MM.1S (cell line): ENCODE data around the gene CDC42.

ENCODE experiments used
- DNase-seq: peaks from one replicate; pipeline ENCODE4 v3.0.0-alpha.2; 2015
- H2AFZ ChIP-seq: fragments of 300-600 bp; sonication (generic); 2 replicates; pipeline ENCODE4 v1.6.0; 2016; ENCODE audit warnings: antibody characterized with exemption, low read length
- H3F3A ChIP-seq: fragments of 300-600 bp; sonication (generic); 2 replicates; pipeline ENCODE4 v1.6.1; 2016; ENCODE audit warnings: mild to moderate bottlenecking, antibody characterized with exemption, low read length, moderate library complexity, mixed read lengths; ENCODE audit not compliant: insufficient read depth
- H3K27ac ChIP-seq: fragments of 300-600 bp; sonication (generic); 2 replicates; pipeline ENCODE4 v1.5.1; 2016; ENCODE audit warnings: mild to moderate bottlenecking, low read length
- H3K27me3 ChIP-seq: fragments of 300-600 bp; sonication (generic); replicated peaks from 2 replicates; pipeline ENCODE4 v1.6.0; 2016; ENCODE audit warnings: low read length; ENCODE audit not compliant: insufficient read depth
- H3K36me3 ChIP-seq: fragments of 300-600 bp; sonication (generic); replicated peaks from 2 replicates; pipeline ENCODE4 v1.6.1; 2016; ENCODE audit warnings: mild to moderate bottlenecking, low read length, mixed read lengths; ENCODE audit not compliant: insufficient read depth
- H3K4me1 ChIP-seq: fragments of 300-600 bp; sonication (generic); 2 replicates; pipeline ENCODE4 v1.6.1; 2016; ENCODE audit warnings: low read length, mixed read lengths
- H3K4me2 ChIP-seq: fragments of 300-600 bp; sonication (generic); 2 replicates; pipeline ENCODE4 v1.6.0; 2016; ENCODE audit warnings: low read depth, low read length
- H3K4me3 ChIP-seq: fragments of 300-600 bp; sonication (generic); 2 replicates; pipeline ENCODE4 v1.5.1; 2016; ENCODE audit warnings: low read length, mixed read lengths
- H3K79me2 ChIP-seq: fragments of 300-600 bp; sonication (generic); 2 replicates; pipeline ENCODE4 v1.6.1; 2016; ENCODE audit warnings: mixed run types, low read length, mixed read lengths
- H3K9ac ChIP-seq: fragments of 300-600 bp; sonication (generic); 2 replicates; pipeline ENCODE4 v1.6.1; 2016; ENCODE audit warnings: low read length, mixed read lengths
- H3K9me2 ChIP-seq: fragments of 300-600 bp; sonication (generic); replicated peaks from 2 replicates; pipeline ENCODE4 v1.6.1; 2016; ENCODE audit warnings: mild to moderate bottlenecking, low read length, mixed read lengths; ENCODE audit not compliant: insufficient read depth
- H3K9me3 ChIP-seq: fragments of 300-600 bp; sonication (generic); replicated peaks from 2 replicates; pipeline ENCODE4 v1.6.1; 2016; ENCODE audit warnings: mild to moderate bottlenecking, low read length, mixed read lengths; ENCODE audit not compliant: insufficient read depth
- H4K20me1 ChIP-seq: fragments of 300-600 bp; sonication (generic); 2 replicates; pipeline ENCODE4 v1.6.1; 2016; ENCODE audit warnings: mild to moderate bottlenecking, low read length, moderate library complexity, mixed read lengths; ENCODE audit not compliant: insufficient read depth
- EZH2 ChIP-seq: fragments of 300-600 bp; sonication (generic); optimal IDR thresholded peaks from 2 replicates; pipeline ENCODE3; 2017; ENCODE audit warnings: low read depth, mild to moderate bottlenecking, antibody characterized with exemption, low read length, mixed read lengths
- EZH2phosphoT487 ChIP-seq: fragments of 300-600 bp; sonication (generic); IDR thresholded peaks from 2 replicates; pipeline ENCODE4 v1.6.1; 2018; ENCODE audit warnings: antibody characterized with exemption, low read length
- TF ChIP-seq, protein P1 (sequence below): fragments of 300-600 bp; sonication (generic); IDR thresholded peaks from 2 replicates; pipeline ENCODE4 v1.5.1; 2016; ENCODE audit warnings: antibody characterized with exemption, low read length, mixed read lengths

Gene CDC42

DNA sequence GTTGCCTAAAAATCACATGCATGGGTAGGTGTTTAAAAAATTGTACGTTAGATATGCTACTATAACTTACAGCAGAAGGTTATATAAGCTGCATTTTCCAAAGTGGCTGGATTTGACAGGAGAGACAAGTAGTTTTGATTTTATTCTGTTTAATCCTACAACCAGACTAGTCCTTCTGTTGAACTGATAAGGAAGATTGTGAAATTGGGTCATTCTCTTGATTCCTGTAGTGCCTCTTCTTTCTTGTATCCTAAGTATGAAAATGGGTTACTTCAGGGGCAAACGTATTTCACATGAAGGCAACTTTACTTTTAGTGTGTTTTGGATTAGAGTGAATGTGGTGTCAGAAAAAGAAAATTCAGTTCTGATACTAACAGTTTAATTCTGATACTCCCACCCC, 19.0 kb downstream of the CDC42 start:
- TF ChIP-seq, protein P1, sequence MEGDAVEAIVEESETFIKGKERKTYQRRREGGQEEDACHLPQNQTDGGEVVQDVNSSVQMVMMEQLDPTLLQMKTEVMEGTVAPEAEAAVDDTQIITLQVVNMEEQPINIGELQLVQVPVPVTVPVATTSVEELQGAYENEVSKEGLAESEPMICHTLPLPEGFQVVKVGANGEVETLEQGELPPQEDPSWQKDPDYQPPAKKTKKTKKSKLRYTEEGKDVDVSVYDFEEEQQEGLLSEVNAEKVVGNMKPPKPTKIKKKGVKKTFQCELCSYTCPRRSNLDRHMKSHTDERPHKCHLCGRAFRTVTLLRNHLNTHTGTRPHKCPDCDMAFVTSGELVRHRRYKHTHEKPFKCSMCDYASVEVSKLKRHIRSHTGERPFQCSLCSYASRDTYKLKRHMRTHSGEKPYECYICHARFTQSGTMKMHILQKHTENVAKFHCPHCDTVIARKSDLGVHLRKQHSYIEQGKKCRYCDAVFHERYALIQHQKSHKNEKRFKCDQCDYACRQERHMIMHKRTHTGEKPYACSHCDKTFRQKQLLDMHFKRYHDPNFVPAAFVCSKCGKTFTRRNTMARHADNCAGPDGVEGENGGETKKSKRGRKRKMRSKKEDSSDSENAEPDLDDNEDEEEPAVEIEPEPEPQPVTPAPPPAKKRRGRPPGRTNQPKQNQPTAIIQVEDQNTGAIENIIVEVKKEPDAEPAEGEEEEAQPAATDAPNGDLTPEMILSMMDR = no peak
- TF ChIP-seq EZH2phosphoT487 (no peak), EZH2 (no peak)
- Histone ChIP-seq H3K9me2 (no peaks in the 10 kb centered on the region), H3K27ac (no peak overlapping the region), H2AFZ (no peak overlapping the region), H3F3A (peaks cover 3% of the 10 kb centered on the region; the same call in 1 of the 2 replicates), H3K4me1 (peaks cover 21% of the 10 kb centered on the region), H3K4me2 (no peak overlapping the region), H3K4me3 (no peak overlapping the region), H4K20me1 (peaks cover 78% of the 10 kb centered on the region), H3K9ac (no peak overlapping the region), H3K79me2 (peaks cover 100% of the 10 kb centered on the region), H3K36me3 (no peaks in the 10 kb centered on the region; the same call in 1 of the 2 replicates), H3K9me3 (no peaks in the 10 kb centered on the region), H3K27me3 (no peaks in the 10 kb centered on the region)
- no peak for DNase-seq

DNA sequence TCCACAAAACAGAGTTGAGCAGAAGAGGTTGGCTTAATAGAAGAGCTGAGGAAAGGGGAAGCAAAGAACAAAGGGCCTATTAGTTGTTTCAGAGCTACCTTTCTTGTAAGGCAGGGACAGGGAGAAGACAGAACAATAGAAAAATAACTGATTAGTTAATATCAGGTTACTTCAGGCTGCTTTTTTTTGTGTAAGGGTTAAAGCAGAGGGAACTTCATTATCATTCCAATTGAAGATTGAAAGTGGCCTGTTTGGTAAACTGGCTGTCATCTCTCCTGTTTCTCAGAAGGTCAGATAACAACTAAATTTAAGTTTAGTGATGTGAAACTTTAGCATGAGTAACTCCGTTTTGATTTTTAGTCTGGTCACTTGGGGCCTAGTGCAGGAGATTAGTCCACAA, 22.3 kb downstream of the CDC42 start:
- DNase-seq = no peak
- no peak overlapping the region for H3K4me3 ChIP-seq
- H4K20me1 ChIP-seq = peaks cover 66% of the 10 kb centered on the region
- H3F3A ChIP-seq = no peaks in the 10 kb centered on the region; the same call in 1 of the 2 replicates
- no peaks in the 10 kb centered on the region; the same call in 1 of the 2 replicates for H3K36me3 ChIP-seq
- peak overlapping the region; percentile 16; the same call in 1 of the 2 replicates for H3K4me2 ChIP-seq
- TF ChIP-seq EZH2 (no peak), EZH2phosphoT487 (no peak)
- TF ChIP-seq, protein P1 = no peak
- no peaks in the 10 kb centered on the region for H3K9me3 ChIP-seq
- H3K9ac ChIP-seq = no peak overlapping the region
- H3K79me2 ChIP-seq = peaks cover 99% of the 10 kb centered on the region
- peaks cover 14% of the 10 kb centered on the region for H3K4me1 ChIP-seq
- H3K27me3 ChIP-seq = no peaks in the 10 kb centered on the region
- no peak overlapping the region for H2AFZ ChIP-seq
- H3K27ac ChIP-seq = peak overlapping the region; percentile 8; the same call in 1 of the 2 replicates
- no peaks in the 10 kb centered on the region for H3K9me2 ChIP-seq

DNA sequence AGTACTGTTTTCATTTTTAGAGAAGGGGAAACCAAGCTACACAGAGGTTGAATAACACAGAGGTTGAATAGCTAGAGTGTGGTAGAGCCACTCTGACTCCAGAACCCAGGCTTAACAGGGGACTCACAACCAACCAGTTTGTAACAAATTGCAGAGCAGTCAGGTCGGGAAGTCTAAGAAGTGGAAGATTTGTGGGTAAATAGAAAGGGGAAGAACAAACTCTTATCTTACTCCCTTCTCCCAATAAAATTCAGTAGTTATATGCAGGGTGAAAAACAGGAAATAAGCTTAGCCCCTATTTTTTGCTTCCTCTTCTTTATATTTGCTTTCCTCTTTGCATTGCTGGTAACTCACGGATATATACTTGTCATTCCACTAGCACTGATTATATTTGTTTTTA, 23.2 kb downstream of the CDC42 start:
- no peak overlapping the region for H3K9ac ChIP-seq
- H3K9me3 ChIP-seq = no peaks in the 10 kb centered on the region
- H3K27ac ChIP-seq = no peak overlapping the region
- H2AFZ ChIP-seq = no peak overlapping the region
- TF ChIP-seq, protein P1 = no peak
- no peak for TF ChIP-seq EZH2
- no peak overlapping the region for H3K4me3 ChIP-seq
- no peaks in the 10 kb centered on the region; the same call in 1 of the 2 replicates for H3F3A ChIP-seq
- H3K4me1 ChIP-seq = peaks cover 14% of the 10 kb centered on the region
- no peak for DNase-seq
- H3K27me3 ChIP-seq = no peaks in the 10 kb centered on the region
- H3K36me3 ChIP-seq = no peaks in the 10 kb centered on the region; the same call in 1 of the 2 replicates
- H3K79me2 ChIP-seq = peaks cover 99% of the 10 kb centered on the region
- H3K9me2 ChIP-seq = no peaks in the 10 kb centered on the region
- no peak overlapping the region for H3K4me2 ChIP-seq
- H4K20me1 ChIP-seq = peaks cover 62% of the 10 kb centered on the region
